Natural killer cell (primary cell): ENCODE results near the gene HMCN1. TPM values are rescaled to one million over a fixed set of nuclear protein-coding genes. Genes with fewer than 3 reads are reported as not detected.

Source experiments
- ATAC-seq, 3 donors: fragments of 150-1000 bp in 2 of 3; fragments of 200-7000 bp in 1 of 3; cut with Tn5 transposase; 1 replicate in 1 of 3; 2 replicates in 2 of 3; pipeline ENCODE4 v1.10.0; 2021; ENCODE audit warnings: mild to moderate bottlenecking in 2 of 3, moderate library complexity in 2 of 3
- DNase-seq, 2 donors: peaks; one replicate each; pipeline versions ENCODE4 v3.0.0 to v3.0.0-alpha.2; 2013 to 2021; ENCODE audit warnings: mixed read lengths in 1 of 2
- H3K27ac ChIP-seq: one replicate; pipeline ENCODE4 v1.5.1; 2013; ENCODE audit warnings: mild to moderate bottlenecking, low read length
- H3K27me3 ChIP-seq: one replicate; pipeline ENCODE4 v1.6.1; 2013; ENCODE audit warnings: low read length; ENCODE audit not compliant: control insufficient read depth, insufficient read depth
- H3K36me3 ChIP-seq: one replicate; pipeline ENCODE4 v1.6.1; 2013; ENCODE audit warnings: low read length; ENCODE audit not compliant: control insufficient read depth, insufficient read depth
- H3K4me1 ChIP-seq: one replicate; pipeline ENCODE4 v1.6.1; 2013; ENCODE audit warnings: low read length; ENCODE audit not compliant: control insufficient read depth, insufficient read depth
- H3K4me3 ChIP-seq: one replicate; pipeline ENCODE4 v1.5.1; 2013; ENCODE audit warnings: low read length
- H3K9me3 ChIP-seq: one replicate; pipeline ENCODE4 v1.6.1; 2013; ENCODE audit warnings: low read length; ENCODE audit not compliant: control insufficient read depth, insufficient read depth
- H3K27ac Mint-ChIP-seq, 2 donors: one replicate each; pipeline ENCODE4 v1.8.0; 2022; ENCODE audit warnings: mild to moderate bottlenecking in 2 of 2, mixed read lengths in 2 of 2, moderate library complexity in 1 of 2
- H3K27me3 Mint-ChIP-seq, 2 donors: one replicate each; pipeline ENCODE4 v1.8.0; 2022; ENCODE audit warnings: low read depth in 2 of 2, mixed read lengths in 2 of 2
- H3K36me3 Mint-ChIP-seq: one replicate; pipeline ENCODE4 v1.8.0; 2022; ENCODE audit warnings: mixed read lengths
- H3K4me1 Mint-ChIP-seq, 2 donors: one replicate each; pipeline ENCODE4 v1.8.0; 2022; ENCODE audit warnings: mixed read lengths in 2 of 2
- H3K4me3 Mint-ChIP-seq: one replicate; pipeline ENCODE4 v1.8.0; 2022; ENCODE audit warnings: mild to moderate bottlenecking, moderate library complexity, mixed read lengths
- H3K9me3 Mint-ChIP-seq, 2 donors: one replicate each; pipeline ENCODE4 v1.8.0; 2022; ENCODE audit warnings: mixed read lengths in 2 of 2
- CTCF ChIP-seq: fragments of 200-600 bp; IDR thresholded peaks from one replicate; pipeline ENCODE4 v1.8.0; 2022; ENCODE audit warnings: antibody characterized with exemption
- WGBS: methylation state at CpG from one replicate; pipeline ENCODE4 v1.1.7; 2013; ENCODE audit warnings: missing lambda C conversion rate; ENCODE audit not compliant: insufficient coverage; 5-methylcytosine and 5-hydroxymethylcytosine counted together
- intact Hi-C: fragments of 100-400 bp; cut with micrococcal nuclease; formaldehyde crosslinking; loops from one replicate; pipeline ENCODE4 v1.14.2; 2022
- total RNA-seq, 4 donors: library from RNA; stranded (reverse); fragments of 120-200 nt in 1 of 4; gene quantifications; one replicate each; pipeline versions ENCODE4 v1.2.3 to v1.2.4, GENCODE V29; 2013 to 2022

The HMCN1 gene
- total RNA-seq, 3 donors from 2014 or later (not counting 1 experiment from before 2014, with no cell fraction given) = 0.02 to 0.45 (median 0.39) TPM

GRCh38 chr1:185856482-185856881 is 122.3 kb downstream of the HMCN1 start:
- WGBS = 76% methylated on average over 3 of the region's 3 CpGs
- Histone ChIP-seq H3K27me3 (no peaks in the 10 kb centered on the region), H3K36me3 (no peaks in the 10 kb centered on the region), H3K4me3 (no peak overlapping the region), H3K27ac (no peak overlapping the region), H3K4me1 (no peaks in the 10 kb centered on the region), H3K9me3 (no peaks in the 10 kb centered on the region)
- no peaks in the 10 kb centered on the region for H3K27me3 Mint-ChIP-seq
- no peak for DNase-seq
- intact Hi-C loops = no loop called here
- no peak overlapping the region for H3K4me3 Mint-ChIP-seq
- TF ChIP-seq CTCF = no peak
- no peaks in the 10 kb centered on the region for H3K9me3 Mint-ChIP-seq
- no peak overlapping the region for H3K27ac Mint-ChIP-seq
- no peak for ATAC-seq
- no peaks in the 10 kb centered on the region for H3K36me3 Mint-ChIP-seq
- H3K4me1 Mint-ChIP-seq = no peaks in the 10 kb centered on the region

GRCh38 chr1:185857442-185857841 is 123.3 kb downstream of the HMCN1 start:
- Histone ChIP-seq H3K27me3 (no peaks in the 10 kb centered on the region), H3K36me3 (no peaks in the 10 kb centered on the region), H3K9me3 (no peaks in the 10 kb centered on the region), H3K27ac (no peak overlapping the region), H3K4me3 (no peak overlapping the region), H3K4me1 (no peaks in the 10 kb centered on the region)
- intact Hi-C loops = no loop called here
- DNase-seq = no peak
- Mint-ChIP-seq H3K9me3 (no peaks in the 10 kb centered on the region), H3K4me1 (no peaks in the 10 kb centered on the region), H3K27me3 (no peaks in the 10 kb centered on the region), H3K36me3 (no peaks in the 10 kb centered on the region), H3K27ac (no peak overlapping the region), H3K4me3 (no peak overlapping the region)
- TF ChIP-seq CTCF = no peak
- ATAC-seq = no peak
- 65% methylated on average over 2 of the region's 2 CpGs for WGBS

GRCh38 chr1:185860311-185860710 is 126.1 kb downstream of the HMCN1 start:
- no peak for DNase-seq
- Mint-ChIP-seq H3K9me3 (no peaks in the 10 kb centered on the region), H3K4me1 (no peaks in the 10 kb centered on the region), H3K27ac (no peak overlapping the region), H3K4me3 (no peak overlapping the region), H3K27me3 (no peaks in the 10 kb centered on the region), H3K36me3 (no peaks in the 10 kb centered on the region)
- intact Hi-C loops = no loop called here
- no peak for TF ChIP-seq CTCF
- no peak overlapping the region for H3K27ac ChIP-seq
- H3K27me3 ChIP-seq = no peaks in the 10 kb centered on the region
- H3K4me1 ChIP-seq = no peaks in the 10 kb centered on the region
- no peak overlapping the region for H3K4me3 ChIP-seq
- no peaks in the 10 kb centered on the region for H3K36me3 ChIP-seq
- H3K9me3 ChIP-seq = no peaks in the 10 kb centered on the region
- no peak for ATAC-seq
- 100% methylated on average over 1 of the region's 1 CpG for WGBS

GRCh38 chr1:185860859-185861258 is 126.7 kb downstream of the HMCN1 start:
- H3K27me3 Mint-ChIP-seq = no peaks in the 10 kb centered on the region

More at GRCh38 chr1:185860859-185861258, 126.7 kb downstream of the HMCN1 start:
- Mint-ChIP-seq H3K4me3 (no peak overlapping the region), H3K9me3 (no peaks in the 10 kb centered on the region), H3K27ac (no peak overlapping the region), H3K4me1 (no peaks in the 10 kb centered on the region), H3K36me3 (no peaks in the 10 kb centered on the region)
- DNase-seq = no peak
- intact Hi-C loops = no loop called here
- H3K4me1 ChIP-seq = no peaks in the 10 kb centered on the region
- no peak overlapping the region for H3K27ac ChIP-seq
- no peak for TF ChIP-seq CTCF
- no peak for ATAC-seq
- no peak overlapping the region for H3K4me3 ChIP-seq
- H3K36me3 ChIP-seq = no peaks in the 10 kb centered on the region
- WGBS = 69% methylated on average over 1 of the region's 1 CpG
- no peaks in the 10 kb centered on the region for H3K27me3 ChIP-seq
- no peaks in the 10 kb centered on the region for H3K9me3 ChIP-seq
